Measurements from ENCODE around the gene TMEM255A. TPM values are rescaled to one million over a fixed set of nuclear protein-coding genes. Genes with fewer than 3 reads are reported as not detected.
A peak's percentile ranks its signal among the peaks of the same experiment; 100 is the strongest.

TMEM255A gene
- total RNA-seq, 1 donor from 2014 or later: 4.6 TPM

- Histone ChIP-seq H2AFZ (ENCODE audit: low read depth, low read length) (no peak overlapping the region), H3K36me3 (ENCODE audit: insufficient read depth, low read length) (no peaks in the 10 kb centered on the region), H3K79me2 (ENCODE audit: insufficient read depth, low read length) (no peaks in the 10 kb centered on the region), H3K27me3 (ENCODE audit: insufficient read depth, low read length) (peaks cover 7% of the 10 kb centered on the region), H3K4me3 (ENCODE audit: insufficient read depth, low read depth, low read length) (no peak overlapping the region), H3K9me3 (ENCODE audit: insufficient read depth, low read depth, low read length) (no peaks in the 10 kb centered on the region), H4K20me1 (ENCODE audit: insufficient read depth, low read length) (no peaks in the 10 kb centered on the region), H3K4me1 (ENCODE audit: insufficient read depth, low read length) (no peaks in the 10 kb centered on the region), H3K4me2 (ENCODE audit: low read length) (no peak overlapping the region), H3K27ac (ENCODE audit: low read depth, low read length) (no peak overlapping the region), H3K9ac (ENCODE audit: low read length) (no peak overlapping the region)
- TF ChIP-seq CTCF (IDR thresholded peaks at IDR 0.05; ENCODE audit: insufficient read depth, low read depth, low read length): no peak
- TF ChIP-seq EZH2 (IDR thresholded peaks at IDR 0.05; ENCODE audit: insufficient read depth, low read length): no peak
- Mint-ChIP-seq H3K4me3 (ENCODE audit: unreplicated experiment) (no peak overlapping the region), H3K9me3 (ENCODE audit: unreplicated experiment) (no peaks in the 10 kb centered on the region), H3K27me3 (ENCODE audit: low read depth, unreplicated experiment) (peaks cover 2% of the 10 kb centered on the region), H3K36me3 (ENCODE audit: low read depth, unreplicated experiment) (no peaks in the 10 kb centered on the region), H3K27ac (ENCODE audit: unreplicated experiment) (no peak overlapping the region), H3K4me1 (ENCODE audit: low read depth, unreplicated experiment) (no peaks in the 10 kb centered on the region)
- DNase-seq (ENCODE audit: low read depth) (no peak), FAIRE-seq (peak; percentile 49)
Measured at GRCh38 chrX:120321520-120322281, 10.4 kb upstream of the TMEM255A start.

DNA sequence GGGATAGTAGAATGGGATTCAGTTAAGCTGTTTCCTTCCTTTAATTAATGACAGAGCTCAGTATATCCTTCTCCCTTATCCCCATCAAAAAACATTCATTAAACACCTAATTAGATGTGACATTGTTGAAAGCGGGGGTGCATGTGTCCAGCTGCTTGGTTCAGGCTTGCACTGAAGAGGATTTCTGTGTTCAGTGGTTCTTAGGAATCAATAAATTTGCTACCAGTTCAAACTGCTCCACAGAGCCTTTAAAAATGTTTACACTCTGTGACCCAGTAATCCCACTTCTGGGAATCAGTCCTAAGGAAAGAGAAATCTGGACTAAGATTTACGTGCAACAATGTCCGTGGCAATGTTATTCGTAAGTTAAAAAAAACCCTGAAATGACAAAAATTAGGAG is 7.2 kb upstream of the TMEM255A start:
- Histone ChIP-seq H3K9me3 (ENCODE audit: insufficient read depth, low read depth, low read length) (no peaks in the 10 kb centered on the region), H3K4me1 (ENCODE audit: insufficient read depth, low read length) (no peaks in the 10 kb centered on the region), H2AFZ (ENCODE audit: low read depth, low read length) (no peak overlapping the region), H4K20me1 (ENCODE audit: insufficient read depth, low read length) (no peaks in the 10 kb centered on the region), H3K27ac (ENCODE audit: low read depth, low read length) (no peak overlapping the region), H3K4me2 (ENCODE audit: low read length) (no peak overlapping the region), H3K79me2 (ENCODE audit: insufficient read depth, low read length) (no peaks in the 10 kb centered on the region), H3K36me3 (ENCODE audit: insufficient read depth, low read length) (no peaks in the 10 kb centered on the region), H3K9ac (ENCODE audit: low read length) (no peak overlapping the region), H3K4me3 (ENCODE audit: insufficient read depth, low read depth, low read length) (no peak overlapping the region), H3K27me3 (ENCODE audit: insufficient read depth, low read length) (peaks cover 7% of the 10 kb centered on the region)
- H3K4me3 Mint-ChIP-seq (ENCODE audit: unreplicated experiment): no peak overlapping the region
- H3K9me3 Mint-ChIP-seq (ENCODE audit: unreplicated experiment): no peaks in the 10 kb centered on the region
- no peak for TF ChIP-seq EZH2 (IDR thresholded peaks at IDR 0.05; ENCODE audit: insufficient read depth, low read length)
- TF ChIP-seq CTCF (IDR thresholded peaks at IDR 0.05; ENCODE audit: insufficient read depth, low read depth, low read length): no peak
- no peaks in the 10 kb centered on the region for H3K4me1 Mint-ChIP-seq (ENCODE audit: low read depth, unreplicated experiment)
- H3K27ac Mint-ChIP-seq (ENCODE audit: unreplicated experiment): no peak overlapping the region
- peaks cover 4% of the 10 kb centered on the region for H3K27me3 Mint-ChIP-seq (ENCODE audit: low read depth, unreplicated experiment)
- H3K36me3 Mint-ChIP-seq (ENCODE audit: low read depth, unreplicated experiment): no peaks in the 10 kb centered on the region
- DNase-seq (ENCODE audit: low read depth) (no peak), FAIRE-seq (no peak)
